Heart left ventricle (tissue), 13 donors: ENCODE measurements around the gene CRHBP.

Experiments
- CTCF ChIP-seq, 12 donors: fragments of 200-600 bp; sonication (generic) in 4 of 12; IDR thresholded peaks; one replicate each; pipeline versions ENCODE4 v1.5.0 to v1.8.0; 2018 to 2022; ENCODE audit warnings: antibody characterized with exemption in 12 of 12, mild to moderate bottlenecking in 5 of 12
- POLR2A ChIP-seq, 2 donors: fragments of 450-650 bp; IDR thresholded peaks; one replicate each; pipeline ENCODE4 v1.6.1; 2017; ENCODE audit warnings: antibody characterized with exemption in 2 of 2, mild to moderate bottlenecking in 2 of 2, moderate library complexity in 2 of 2
- donor health status: ischemic (EF 13 %, LVEDD 7.1; RV severe dilation, severe dysfunction).
- donor health status: DM: no; HTN: yes; CAD: no.
- donor health status: DM: no; HTN: no; CAD: no.
- donor health status: ischemic (EF 25% LVEDD 6.9; RV normal size, moderate dysfunction).
- donor health status: ischemic (EF 25% LVEDD 5.7; RV mildly dilated, moderate dysfunction).
- donor health status: ischemic (EF 35%, LVEDD 5.7; RV mildly dilated, moderate dysfunction).
- donor health status: nonischemic (EF 11% LVEDD 7.7; RV severe dilation, severe dysfunction).
- donor health status: DM: yes; HTN: yes; CAD: no.
- donor health status: PGD.
- donor health status: ischemic (EF 29% LVEDD 5.4; RV normal size, mild dysfunction).
- donor health status: nonischemic (EF 23%, LVEDD 6.1; RV moderate dilation, normal function).

DNA sequence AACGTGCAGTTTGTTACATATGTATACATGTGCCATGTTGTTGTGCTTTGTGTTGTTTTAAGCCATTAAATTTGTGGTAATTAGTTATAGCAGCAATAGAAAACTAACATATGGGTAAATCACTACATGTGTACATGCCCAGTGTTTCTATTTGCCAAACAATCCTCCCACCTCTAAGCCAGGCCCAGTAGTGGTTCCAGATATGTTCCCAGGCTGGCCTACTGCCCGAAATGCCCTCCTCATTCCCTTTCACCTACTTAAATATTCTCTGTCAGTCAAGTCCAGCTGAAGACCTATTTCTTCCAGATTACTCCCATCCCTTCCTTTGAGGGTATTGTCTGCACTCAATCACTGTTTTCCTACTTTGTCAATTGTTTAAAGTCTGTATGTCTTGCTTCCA, 53.3 kb downstream of the CRHBP start:
- TF ChIP-seq CTCF (IDR thresholded peaks at IDR 0.05) = no peak
- no peak for TF ChIP-seq POLR2A (IDR thresholded peaks at IDR 0.05)
